HG03025 (cell line): ENCODE data around the gene TMEM17.

ENCODE experiments used
- ATAC-seq: cut with Tn5 transposase; IDR thresholded peaks from one replicate; pipeline ENCODE4 v1.9.1; 2021; ENCODE audit warnings: mild to moderate bottlenecking, moderate library complexity; ENCODE audit not compliant: unreplicated experiment, low FRiP score

TMEM17 gene

GRCh38 chr2:62458206-62458641 is 47.8 kb downstream of the TMEM17 start:
- no peak for ATAC-seq

- no peak for ATAC-seq
These were observed 48.4 kb downstream of the TMEM17 start for GRCh38 chr2:62457556-62457955.

GRCh38 chr2:62456721-62457539 is 49.1 kb downstream of the TMEM17 start:
- ATAC-seq: peak; percentile 72

- no peak for ATAC-seq
These were observed 49.9 kb downstream of the TMEM17 start for GRCh38 chr2:62455957-62456692.

GRCh38 chr2:62453955-62454354 is 52.0 kb downstream of the TMEM17 start:
- ATAC-seq: no peak

GRCh38 chr2:62452701-62453454 is 53.1 kb downstream of the TMEM17 start:
- no peak for ATAC-seq

GRCh38 chr2:62450716-62451191 is 55.2 kb downstream of the TMEM17 start:
- no peak for ATAC-seq
